Hindlimb muscle (tissue), 1 donor: ENCODE measurements around the gene SRC. TPM values are rescaled to one million over a fixed set of nuclear protein-coding genes. Genes with fewer than 3 reads are reported as not detected.

ENCODE experiments used
- DNase-seq: peaks from one replicate; pipeline ENCODE4 v3.0.0-alpha.2; 2013
- polyA plus RNA-seq: library from polyadenylated mRNA; unstranded; fragments of 120-200 nt; gene quantifications from one replicate; pipeline ENCODE4 v1.2.1, GENCODE V29; 2013; ENCODE audit not compliant: insufficient read length

SRC gene
- polyA plus RNA-seq, 1 donor: 19.5 TPM

GRCh38 chr20:37431786-37432185 is 85.8 kb downstream of the SRC start:
- no peak for DNase-seq

- DNase-seq: no peak
These were observed 86.7 kb downstream of the SRC start for GRCh38 chr20:37432606-37433005.

- DNase-seq: no peak
These were observed 89.7 kb downstream of the SRC start for GRCh38 chr20:37435607-37436006.

- DNase-seq: no peak
These were observed 90.7 kb downstream of the SRC start for GRCh38 chr20:37436527-37437186.

- no peak for DNase-seq
These were observed 91.7 kb downstream of the SRC start for GRCh38 chr20:37437676-37438075.

GRCh38 chr20:37438464-37439222 is 92.7 kb downstream of the SRC start:
- no peak for DNase-seq

- DNase-seq: no peak
These were observed 93.4 kb downstream of the SRC start for GRCh38 chr20:37439223-37439933.

- DNase-seq: no peak
These were observed 95.1 kb downstream of the SRC start for GRCh38 chr20:37441023-37441422.

GRCh38 chr20:37442547-37442946 is 96.6 kb downstream of the SRC start:
- DNase-seq: no peak

GRCh38 chr20:37442986-37443385 is 97.0 kb downstream of the SRC start:
- no peak for DNase-seq

- no peak for DNase-seq
These were observed 97.7 kb downstream of the SRC start for GRCh38 chr20:37443596-37443995.

- DNase-seq: no peak
These were observed 99.1 kb downstream of the SRC start for GRCh38 chr20:37445041-37445440.

GRCh38 chr20:37446286-37447032 is 100.5 kb downstream of the SRC start:
- no peak for DNase-seq

GRCh38 chr20:37447688-37448087 is 101.7 kb downstream of the SRC start:
- no peak for DNase-seq

- DNase-seq: no peak
These were observed 103.3 kb downstream of the SRC start for GRCh38 chr20:37449276-37449675.

GRCh38 chr20:37450344-37450743 is 104.4 kb downstream of the SRC start:
- DNase-seq: no peak

- no peak for DNase-seq
These were observed 105.7 kb downstream of the SRC start for GRCh38 chr20:37451616-37452015.

GRCh38 chr20:37452236-37452635 is 106.3 kb downstream of the SRC start:
- DNase-seq: no peak

- DNase-seq: no peak
These were observed 107.3 kb downstream of the SRC start for GRCh38 chr20:37453288-37453687.

- DNase-seq: no peak
These were observed 107.9 kb downstream of the SRC start for GRCh38 chr20:37453836-37454235.

GRCh38 chr20:37454636-37455385 is 108.9 kb downstream of the SRC start:
- DNase-seq: no peak
